PC-9 (cell line): Measurements from ENCODE around the gene RRBP1.

ENCODE experiments used
- CTCF ChIP-seq: fragments of 200-600 bp; sonication (generic); conservative IDR thresholded peaks from 2 replicates; pipeline ENCODE4 v1.6.1; 2017; ENCODE audit warnings: mixed run types, antibody characterized with exemption, mild to moderate bottlenecking, moderate library complexity
- EZH2 ChIP-seq: fragments of 200-600 bp; sonication (generic); IDR thresholded peaks from 2 replicates; pipeline ENCODE4 v1.8.0; 2017; ENCODE audit warnings: antibody characterized with exemption, low read depth

- TF ChIP-seq EZH2, result no peak
- no peak for TF ChIP-seq CTCF
These were observed 112.3 kb downstream of the RRBP1 start, which contains the start of gene DSTN for GRCh38 chr20:17569616-17570346.
